ENCODE measurements around the gene TSNAXIP1.

The TSNAXIP1 gene

GRCh38 chr16:67865318-67865717 lies 58.6 kb downstream of the TSNAXIP1 start:
- Histone ChIP-seq H2BK120ac (ENCODE audit: low read depth, low read length) (no peak overlapping the region), H3K27ac (ENCODE audit: low read length, poor library complexity, severe bottlenecking) (no peak overlapping the region), H3K23ac (ENCODE audit: low read length in 2 of 2) (no peak overlapping the region), H3K4me3 (ENCODE audit: insufficient read depth in 1 of 2, low read depth in 1 of 2, low read length in 2 of 2) (no peak overlapping the region), H3K27me3 (ENCODE audit: control insufficient read depth in 1 of 2, insufficient read depth in 1 of 2, low read length in 2 of 2) (no peaks in the 10 kb centered on the region), H3K4ac (ENCODE audit: low read depth in 1 of 2, low read length in 2 of 2) (no peak overlapping the region), H2BK5ac (ENCODE audit: low read depth, low read length, poor library complexity, severe bottlenecking) (no peak overlapping the region), H3K9me3 (ENCODE audit: control insufficient read depth, low read length) (no peaks in the 10 kb centered on the region), H2BK15ac (ENCODE audit: low read depth, poor library complexity, severe bottlenecking) (no peak overlapping the region), H2BK12ac (ENCODE audit: low read length in 2 of 2) (no peak overlapping the region), H3K14ac (ENCODE audit: low read length in 2 of 2) (no peak overlapping the region), H3K36me3 (ENCODE audit: control insufficient read depth in 1 of 2, insufficient read depth in 2 of 2, low read depth in 1 of 2, low read length in 2 of 2) (peaks cover 42 to 80% of the 10 kb centered on the region in 2 experiments), H3K4me1 (ENCODE audit: control insufficient read depth, insufficient read depth, low read depth, low read length) (peaks cover 28% of the 10 kb centered on the region), H2AK5ac (ENCODE audit: low read length, severe bottlenecking) (no peak overlapping the region), H3K9ac (ENCODE audit: low read length) (peak overlapping the region; percentile 17), H3K18ac (ENCODE audit: low read depth in 1 of 2, low read length in 2 of 2) (no peak overlapping the region), H4K8ac (ENCODE audit: low read length) (no peak overlapping the region), H2AFZ (ENCODE audit: low read depth, low read length) (no peak overlapping the region), H3K4me2 (ENCODE audit: low read length, poor library complexity, severe bottlenecking) (no peak overlapping the region), H3K79me1 (replicated peaks; ENCODE audit: low read length, poor library complexity, severe bottlenecking) (peaks cover 18% of the 10 kb centered on the region), H4K91ac (ENCODE audit: low read length) (no peak overlapping the region)
- peak; percentile 51 for DNase-seq
- 95% methylated on average over 2 of the region's 2 CpGs for WGBS

- H3K4ac ChIP-seq (ENCODE audit: low read depth in 1 of 2, low read length in 2 of 2), result no peak overlapping the region
- H4K8ac ChIP-seq (ENCODE audit: low read length), result no peak overlapping the region
- H3K18ac ChIP-seq (ENCODE audit: low read depth in 1 of 2, low read length in 2 of 2), result no peak overlapping the region
- no peak overlapping the region for H3K23ac ChIP-seq (ENCODE audit: low read length in 2 of 2)
- H4K91ac ChIP-seq (ENCODE audit: low read length), result no peak overlapping the region
- H2BK12ac ChIP-seq (ENCODE audit: low read length in 2 of 2), result no peak overlapping the region
- H2BK120ac ChIP-seq (ENCODE audit: low read depth, low read length), result no peak overlapping the region
- no peak overlapping the region for H3K9ac ChIP-seq (ENCODE audit: low read length)
- H3K4me1 ChIP-seq (ENCODE audit: control insufficient read depth, insufficient read depth, low read depth, low read length), result peaks cover 12% of the 10 kb centered on the region
- H2AK5ac ChIP-seq (ENCODE audit: low read length, severe bottlenecking), result no peak overlapping the region
- no peak overlapping the region for H3K27ac ChIP-seq (ENCODE audit: low read length, poor library complexity, severe bottlenecking)
- H3K79me1 ChIP-seq (replicated peaks; ENCODE audit: low read length, poor library complexity, severe bottlenecking), result peaks cover 21% of the 10 kb centered on the region
- WGBS, result 97% methylated on average over 6 of the region's 6 CpGs
- peaks cover 59 to 81% of the 10 kb centered on the region in 2 experiments for H3K36me3 ChIP-seq (ENCODE audit: control insufficient read depth in 1 of 2, insufficient read depth in 2 of 2, low read depth in 1 of 2, low read length in 2 of 2)
- H2BK5ac ChIP-seq (ENCODE audit: low read depth, low read length, poor library complexity, severe bottlenecking), result no peak overlapping the region
- H3K14ac ChIP-seq (ENCODE audit: low read length in 2 of 2), result no peak overlapping the region
- no peak overlapping the region for H2AFZ ChIP-seq (ENCODE audit: low read depth, low read length)
- no peak overlapping the region for H3K4me3 ChIP-seq (ENCODE audit: insufficient read depth in 1 of 2, low read depth in 1 of 2, low read length in 2 of 2)
- no peaks in the 10 kb centered on the region for H3K9me3 ChIP-seq (ENCODE audit: control insufficient read depth, low read length)
- no peak for DNase-seq
- H3K27me3 ChIP-seq (ENCODE audit: control insufficient read depth in 1 of 2, insufficient read depth in 1 of 2, low read length in 2 of 2), result no peaks in the 10 kb centered on the region
- no peak overlapping the region for H2BK15ac ChIP-seq (ENCODE audit: low read depth, poor library complexity, severe bottlenecking)
- H3K4me2 ChIP-seq (ENCODE audit: low read length, poor library complexity, severe bottlenecking), result no peak overlapping the region
These were observed 61.6 kb downstream of the TSNAXIP1 start for GRCh38 chr16:67868290-67868689.

- no peak for DNase-seq
- peaks cover 59 to 70% of the 10 kb centered on the region in 2 experiments for H3K36me3 ChIP-seq (ENCODE audit: control insufficient read depth in 1 of 2, insufficient read depth in 2 of 2, low read depth in 1 of 2, low read length in 2 of 2)
- H3K4me1 ChIP-seq (ENCODE audit: control insufficient read depth, insufficient read depth, low read depth, low read length), result peaks cover 11% of the 10 kb centered on the region
- no peak overlapping the region for H3K27ac ChIP-seq (ENCODE audit: low read length, poor library complexity, severe bottlenecking)
- no peak overlapping the region for H2BK12ac ChIP-seq (ENCODE audit: low read length in 2 of 2)
- H2AK5ac ChIP-seq (ENCODE audit: low read length, severe bottlenecking), result no peak overlapping the region
- no peak overlapping the region for H3K4me3 ChIP-seq (ENCODE audit: insufficient read depth in 1 of 2, low read depth in 1 of 2, low read length in 2 of 2)
- no peak overlapping the region for H2BK15ac ChIP-seq (ENCODE audit: low read depth, poor library complexity, severe bottlenecking)
- H3K4me2 ChIP-seq (ENCODE audit: low read length, poor library complexity, severe bottlenecking), result no peak overlapping the region
- H2BK120ac ChIP-seq (ENCODE audit: low read depth, low read length), result no peak overlapping the region
- no peak overlapping the region for H3K4ac ChIP-seq (ENCODE audit: low read depth in 1 of 2, low read length in 2 of 2)
- no peak overlapping the region for H2AFZ ChIP-seq (ENCODE audit: low read depth, low read length)
- no peak overlapping the region for H3K9ac ChIP-seq (ENCODE audit: low read length)
- H4K8ac ChIP-seq (ENCODE audit: low read length), result peak overlapping the region; percentile 13
- H3K18ac ChIP-seq (ENCODE audit: low read depth in 1 of 2, low read length in 2 of 2), result no peak overlapping the region
- no peak overlapping the region for H2BK5ac ChIP-seq (ENCODE audit: low read depth, low read length, poor library complexity, severe bottlenecking)
- no peaks in the 10 kb centered on the region for H3K9me3 ChIP-seq (ENCODE audit: control insufficient read depth, low read length)
- H3K79me1 ChIP-seq (replicated peaks; ENCODE audit: low read length, poor library complexity, severe bottlenecking), result peaks cover 20% of the 10 kb centered on the region
- 92% methylated on average over 7 of the region's 7 CpGs for WGBS
- H3K23ac ChIP-seq (ENCODE audit: low read length in 2 of 2), result no peak overlapping the region
- no peak overlapping the region for H4K91ac ChIP-seq (ENCODE audit: low read length)
- H3K27me3 ChIP-seq (ENCODE audit: control insufficient read depth in 1 of 2, insufficient read depth in 1 of 2, low read length in 2 of 2), result no peaks in the 10 kb centered on the region
- H3K14ac ChIP-seq (ENCODE audit: low read length in 2 of 2), result no peak overlapping the region
These were observed 63.0 kb downstream of the TSNAXIP1 start for GRCh38 chr16:67869653-67870052.

GRCh38 chr16:67871256-67871655 lies 64.6 kb downstream of the TSNAXIP1 start:
- WGBS, result 75% methylated on average over 3 of the region's 3 CpGs
- no peak overlapping the region for H2BK15ac ChIP-seq (ENCODE audit: low read depth, poor library complexity, severe bottlenecking)
- peaks cover 26% of the 10 kb centered on the region for H3K79me1 ChIP-seq (replicated peaks; ENCODE audit: low read length, poor library complexity, severe bottlenecking)
- peaks cover 16% of the 10 kb centered on the region for H3K4me1 ChIP-seq (ENCODE audit: control insufficient read depth, insufficient read depth, low read depth, low read length)
- H3K27ac ChIP-seq (ENCODE audit: low read length, poor library complexity, severe bottlenecking), result no peak overlapping the region
- no peak overlapping the region for H2AFZ ChIP-seq (ENCODE audit: low read depth, low read length)
- no peak for DNase-seq
- no peak overlapping the region for H2BK5ac ChIP-seq (ENCODE audit: low read depth, low read length, poor library complexity, severe bottlenecking)
- H3K27me3 ChIP-seq (ENCODE audit: control insufficient read depth in 1 of 2, insufficient read depth in 1 of 2, low read length in 2 of 2), result no peaks in the 10 kb centered on the region
- H4K8ac ChIP-seq (ENCODE audit: low read length), result no peak overlapping the region
- H2AK5ac ChIP-seq (ENCODE audit: low read length, severe bottlenecking), result no peak overlapping the region
- H2BK12ac ChIP-seq (ENCODE audit: low read length in 2 of 2), result no peak overlapping the region
- H3K18ac ChIP-seq (ENCODE audit: low read depth in 1 of 2, low read length in 2 of 2), result no peak overlapping the region
- no peak overlapping the region for H3K4me3 ChIP-seq (ENCODE audit: insufficient read depth in 1 of 2, low read depth in 1 of 2, low read length in 2 of 2)
- H3K36me3 ChIP-seq (ENCODE audit: control insufficient read depth in 1 of 2, insufficient read depth in 2 of 2, low read depth in 1 of 2, low read length in 2 of 2), result peaks cover 57 to 61% of the 10 kb centered on the region in 2 experiments
- H3K23ac ChIP-seq (ENCODE audit: low read length in 2 of 2), result no peak overlapping the region
- H4K91ac ChIP-seq (ENCODE audit: low read length), result no peak overlapping the region
- H2BK120ac ChIP-seq (ENCODE audit: low read depth, low read length), result no peak overlapping the region
- no peak overlapping the region for H3K4me2 ChIP-seq (ENCODE audit: low read length, poor library complexity, severe bottlenecking)
- H3K9me3 ChIP-seq (ENCODE audit: control insufficient read depth, low read length), result no peaks in the 10 kb centered on the region
- H3K9ac ChIP-seq (ENCODE audit: low read length), result no peak overlapping the region
- H3K4ac ChIP-seq (ENCODE audit: low read depth in 1 of 2, low read length in 2 of 2), result no peak overlapping the region
- no peak overlapping the region for H3K14ac ChIP-seq (ENCODE audit: low read length in 2 of 2)
